IMR-90 (cell line): ENCODE measurements around the gene FNDC3B. TPM values are rescaled to one million over a fixed set of nuclear protein-coding genes. Genes with fewer than 3 reads are reported as not detected.

Experiments used
- ATAC-seq: fragments of 200-7000 bp; cut with Tn5 transposase; 2 replicates; pipeline ENCODE4 v1.9.1; 2020; ENCODE audit warnings: low read depth, mild to moderate bottlenecking, moderate library complexity
- BruUV-seq: library from RNA; stranded (reverse); fragments of 400-500 nt; replicated peaks from 2 replicates; lab custom pipeline; 2021; lab: Mats Ljungman, UMichigan
- CTCF ChIA-PET: fragments of 300-600 bp; formaldehyde crosslinking; extraction: SDS; loops from one replicate; lab custom pipeline; 2021; ENCODE audit warnings: antibody characterized with exemption; lab: Yijun Ruan, JAX
- POLR2A ChIA-PET: fragments of 300-600 bp; sonication (Branson Sonifier 250); formaldehyde crosslinking; loops from one replicate; lab custom pipeline; 2022; ENCODE audit warnings: antibody characterized with exemption; ENCODE audit not compliant: unreplicated experiment; lab: Charles Lee
- DNase-seq: peaks from one replicate; pipeline ENCODE4 v3.0.0; 2013
- H2AFZ ChIP-seq: replicated peaks from 2 replicates; pipeline ENCODE3; 2013; ENCODE audit warnings: low read length, mild to moderate bottlenecking; ENCODE audit not compliant: poor library complexity
- H2AK5ac ChIP-seq: 2 replicates; pipeline ENCODE4 v1.6.1; 2013; ENCODE audit warnings: low read depth, low read length, inconsistent platforms
- H2AK9ac ChIP-seq: replicated peaks from 2 replicates; pipeline ENCODE3; 2013; ENCODE audit warnings: mild to moderate bottlenecking, low read depth, low read length, moderate library complexity; ENCODE audit not compliant: poor library complexity
- H2BK120ac ChIP-seq: 2 replicates; pipeline ENCODE4 v1.6.1; 2013; ENCODE audit warnings: low read depth, low read length, inconsistent platforms
- H2BK15ac ChIP-seq: 3 replicates; pipeline ENCODE4 v1.6.1; 2013; ENCODE audit warnings: low read depth, low read length, inconsistent platforms
- H2BK20ac ChIP-seq: 2 replicates; pipeline ENCODE4 v1.6.1; 2013; ENCODE audit warnings: low read depth, mild to moderate bottlenecking, inconsistent platforms, low read length, moderate library complexity
- H2BK5ac ChIP-seq: 2 replicates; pipeline ENCODE4 v1.6.1; 2013; ENCODE audit warnings: mild to moderate bottlenecking, low read depth, low read length, inconsistent platforms; ENCODE audit not compliant: poor library complexity, severe bottlenecking
- H3K14ac ChIP-seq: replicated peaks from 2 replicates; pipeline ENCODE4 v1.6.1; 2013; ENCODE audit warnings: low read depth, low read length, inconsistent platforms
- H3K18ac ChIP-seq: 2 replicates; pipeline ENCODE4 v1.6.1; 2013; ENCODE audit warnings: low read depth, low read length, control low read depth
- H3K23ac ChIP-seq: 2 replicates; pipeline ENCODE4 v1.6.1; 2013; ENCODE audit warnings: low read depth, low read length, inconsistent platforms
- H3K27ac ChIP-seq: 2 replicates; pipeline ENCODE4 v1.5.1; 2013; ENCODE audit warnings: mild to moderate bottlenecking, control low read depth, low read length; ENCODE audit not compliant: insufficient read depth
- H3K27me3 ChIP-seq: 2 replicates; pipeline ENCODE4 v1.6.1; 2013; ENCODE audit warnings: low read length; ENCODE audit not compliant: control insufficient read depth, insufficient read depth
- H3K36me3 ChIP-seq: 2 replicates; pipeline ENCODE4 v1.6.1; 2013; ENCODE audit warnings: low read length, mixed read lengths; ENCODE audit not compliant: control insufficient read depth, insufficient read depth
- H3K4ac ChIP-seq: 2 replicates; pipeline ENCODE4 v1.6.1; 2013; ENCODE audit warnings: low read depth, low read length, inconsistent platforms
- H3K4me1 ChIP-seq: 2 replicates; pipeline ENCODE4 v1.6.1; 2013; ENCODE audit warnings: low read length, mixed read lengths; ENCODE audit not compliant: control insufficient read depth, insufficient read depth
- H3K4me2 ChIP-seq: 2 replicates; pipeline ENCODE4 v1.6.1; 2013; ENCODE audit warnings: low read depth, mild to moderate bottlenecking, control low read depth, low read length, moderate library complexity
- H3K4me3 ChIP-seq: 2 replicates; pipeline ENCODE4 v1.5.1; 2013; ENCODE audit warnings: low read depth, mild to moderate bottlenecking, control low read depth, low read length, moderate library complexity; ENCODE audit not compliant: insufficient read depth
- H3K56ac ChIP-seq: 2 replicates; pipeline ENCODE4 v1.6.1; 2013; ENCODE audit warnings: low read length, inconsistent platforms; ENCODE audit not compliant: insufficient read depth; ENCODE audit errors: extremely low read depth
- H3K79me1 ChIP-seq, 2 experiments: 2 replicates each; pipeline ENCODE4 v1.6.1; 2013; ENCODE audit warnings: low read length in 2 of 2, inconsistent platforms in 1 of 2, low read depth in 1 of 2
- H3K9ac ChIP-seq: 2 replicates; pipeline ENCODE4 v1.6.1; 2013; ENCODE audit warnings: low read depth, low read length, control low read depth
- H3K9me1 ChIP-seq: 2 replicates; pipeline ENCODE4 v1.6.1; 2013; ENCODE audit warnings: low read length, inconsistent platforms; ENCODE audit not compliant: insufficient read depth
- H3K9me3 ChIP-seq: 2 replicates; pipeline ENCODE4 v1.6.1; 2013; ENCODE audit warnings: low read length; ENCODE audit not compliant: control insufficient read depth, insufficient read depth
- H4K20me1 ChIP-seq: 2 replicates; pipeline ENCODE4 v1.6.1; 2013; ENCODE audit warnings: low read length, inconsistent platforms; ENCODE audit not compliant: insufficient read depth
- H4K5ac ChIP-seq: 2 replicates; pipeline ENCODE4 v1.6.1; 2013; ENCODE audit warnings: mild to moderate bottlenecking, low read depth, low read length, control low read depth
- H4K8ac ChIP-seq, 2 experiments: 2 replicates each; pipeline ENCODE4 v1.6.1; 2013; ENCODE audit warnings: low read depth in 2 of 2, low read length in 2 of 2, control low read depth in 1 of 2, inconsistent platforms in 1 of 2
- H4K91ac ChIP-seq: 2 replicates; pipeline ENCODE4 v1.6.1; 2013; ENCODE audit warnings: low read depth, low read length, inconsistent platforms; ENCODE audit not compliant: insufficient read depth
- CHD1 ChIP-seq: IDR thresholded peaks from 2 replicates; pipeline ENCODE4 v1.6.1; 2012; ENCODE audit warnings: low read depth, low read length, improper control_type of control experiment
- CTCF ChIP-seq: conservative IDR thresholded peaks from 2 replicates; pipeline ENCODE4 v1.5.1; 2012; ENCODE audit warnings: mild to moderate bottlenecking, low read depth, low read length, improper control_type of control experiment
- ELK1 ChIP-seq: fragments of 150-350 bp; IDR thresholded peaks from 2 replicates; pipeline ENCODE4 v1.6.1; 2016; ENCODE audit warnings: low read depth, mild to moderate bottlenecking, low read length, moderate library complexity, borderline replicate concordance
- MAZ ChIP-seq: IDR thresholded peaks from 2 replicates; pipeline ENCODE4 v1.6.1; 2012; ENCODE audit warnings: low read depth, mild to moderate bottlenecking, low read length, improper control_type of control experiment, moderate library complexity, borderline replicate concordance
- MXI1 ChIP-seq: IDR thresholded peaks from 2 replicates; pipeline ENCODE4 v1.6.1; 2012; ENCODE audit warnings: low read depth, mild to moderate bottlenecking, low read length, moderate library complexity, borderline replicate concordance
- NFE2L2 ChIP-seq: fragments of 150-350 bp; IDR thresholded peaks from 2 replicates; pipeline ENCODE4 v1.6.1; 2016; ENCODE audit warnings: low read depth, mild to moderate bottlenecking, low read length
- POLR2A ChIP-seq: IDR thresholded peaks from 2 replicates; pipeline ENCODE4 v1.6.1; 2012; ENCODE audit warnings: mild to moderate bottlenecking, low read depth, low read length
- RAD21 ChIP-seq: IDR thresholded peaks from 2 replicates; pipeline ENCODE4 v1.6.1; 2012; ENCODE audit warnings: low read length, improper control_type of control experiment
- RCOR1 ChIP-seq: IDR thresholded peaks from 2 replicates; pipeline ENCODE4 v1.6.1; 2012; ENCODE audit warnings: mild to moderate bottlenecking, low read length, improper control_type of control experiment; ENCODE audit not compliant: insufficient replicate concordance
- RFX5 ChIP-seq: IDR thresholded peaks from 2 replicates; pipeline ENCODE4 v1.8.0; 2012; ENCODE audit warnings: low read depth, mild to moderate bottlenecking, low read length, moderate library complexity
- SMC3 ChIP-seq: fragments of 150-350 bp; IDR thresholded peaks from 2 replicates; pipeline ENCODE4 v1.6.1; 2016; ENCODE audit warnings: low read depth, mild to moderate bottlenecking, antibody characterized with exemption, low read length, moderate library complexity
- WGBS, 2 experiments: methylation state at CpG; one replicate each; pipeline versions ENCODE4 v1.1.5 to v1.1.7; 2013; ENCODE audit warnings: missing lambda C conversion rate in 2 of 2; ENCODE audit not compliant: insufficient read length in 1 of 2; ENCODE audit errors: extremely low coverage in 2 of 2; 5-methylcytosine and 5-hydroxymethylcytosine counted together
- dilution Hi-C: fragments of 300-500 bp; cut with HindIII; formaldehyde crosslinking; loops from one replicate; pipeline ENCODE4 v1.14.3; 2018; ENCODE audit warnings: low sequenced_read_pairs; ENCODE audit not compliant: unreplicated experiment
- in situ Hi-C: fragments of 300-500 bp; cut with MboI; formaldehyde crosslinking; loops from 3 replicates; pipeline ENCODE4 v1.14.3; 2019; ENCODE audit warnings: low sequenced_read_pairs, inconsistent platforms, mixed read lengths
- intact Hi-C: fragments of 100-400 bp; cut with micrococcal nuclease; formaldehyde crosslinking; loops from 2 replicates; pipeline ENCODE4 v1.10.0; 2022
- polyA plus RNA-seq, 3 experiments: library from polyadenylated mRNA; depleted of rRNA; stranded (reverse); fragments of >200 nt; gene quantifications; 2 replicates each; pipeline ENCODE4 v1.2.3, GENCODE V29; 2012; ENCODE audit warnings: low replicate concordance in 1 of 3
- total RNA-seq: library from RNA; depleted of rRNA; stranded (reverse); fragments of >200 nt; gene quantifications from 2 replicates; pipeline ENCODE4 v1.2.3, GENCODE V29; 2012
- TF ChIP-seq, protein P1 (sequence below): fragments of 150-350 bp; IDR thresholded peaks from 2 replicates; pipeline ENCODE4 v1.6.1; 2017; ENCODE audit warnings: mild to moderate bottlenecking, antibody characterized with exemption, low read length, low read depth

Gene FNDC3B
- total and polyA plus RNA-seq, 2 of the 4 experiments (the other 2 are of a cell fraction), result 23.9 to 150 TPM

- WGBS, 2 experiments, result 1% methylated on average over 33 of the region's 103 CpGs; no CpG with 5 or more reads in 1 of the 2 experiments
- peak overlapping the region; percentile 96 for H3K14ac ChIP-seq
- H4K8ac ChIP-seq, result peak overlapping the region; percentile 60 to 84
- peak overlapping the region; percentile 96 for H3K9ac ChIP-seq
- H3K4me3 ChIP-seq, result peak overlapping the region; percentile 63
- H2AK5ac ChIP-seq, result no peak overlapping the region; the same call in 1 of the 2 replicates
- H2AK9ac ChIP-seq, result peak overlapping the region; percentile 98
- peak overlapping the region; percentile 90 for H2AFZ ChIP-seq
- ATAC-seq, result peak; percentile 79
- H2BK20ac ChIP-seq, result no peak overlapping the region; the same call in 1 of the 2 replicates
- H3K27ac ChIP-seq, result peak overlapping the region; percentile 61
- H3K79me1 ChIP-seq, result peaks cover 0 to 19% of the 10 kb centered on the region in 2 experiments; a peak in 2 of 4 replicates
- H3K23ac ChIP-seq, result peak overlapping the region; percentile 74
- peaks cover 32% of the 10 kb centered on the region for H4K20me1 ChIP-seq
- in situ Hi-C loops, result no loop called here
- H2BK120ac ChIP-seq, result peak overlapping the region; percentile 75
- H4K91ac ChIP-seq, result peak overlapping the region; percentile 79
- H3K18ac ChIP-seq, result peak overlapping the region; percentile 91
- peak overlapping the region; percentile 10 for H4K5ac ChIP-seq
- peak overlapping the region; percentile 11; the same call in 1 of the 3 replicates for H2BK15ac ChIP-seq
- H3K9me3 ChIP-seq, result no peaks in the 10 kb centered on the region
- no peaks in the 10 kb centered on the region for H3K27me3 ChIP-seq
- intact Hi-C loops, result loop anchor here (1.0 to 10.0 kb wide), 2 partner anchors 164 to 166 kb away; no protein-coding TSS in a partner anchor
- POLR2A ChIA-PET, result interaction anchor here (0.6 to 1.0 kb wide), 4 partner anchors 67 to 239 kb away, joined by 3 to 6 read pairs (median 4); no protein-coding TSS in a partner anchor
- peak overlapping the region; percentile 82 for H3K4me2 ChIP-seq
- peak overlapping the region; percentile 84 for H3K4ac ChIP-seq
- peaks cover 5% of the 10 kb centered on the region; the same call in 1 of the 2 replicates for H3K9me1 ChIP-seq
- H3K56ac ChIP-seq, result peak overlapping the region; percentile 96
- peaks cover 3% of the 10 kb centered on the region for H3K4me1 ChIP-seq
- no TSS peak for BruUV-seq
- CTCF ChIA-PET, result interaction anchor here (0.6 to 0.8 kb wide), 2 partner anchors 27 to 206 kb away, joined by 3 read pairs; no protein-coding TSS in a partner anchor
- peak; percentile 86 for DNase-seq
- 0 out of 2 replicates have a peak, but pooled peaks cover 3% of the 10 kb centered on the region for H3K36me3 ChIP-seq
- peak overlapping the region; percentile 65 for H2BK5ac ChIP-seq
- dilution Hi-C loops, result no loop called here
- TF ChIP-seq RAD21 (no peak; the same call in none of the 2 replicates), POLR2A (peak; percentile 79), SMC3 (peak; percentile 4; the same call in 1 of the 2 replicates), RFX5 (no peak), MAZ (peak; percentile 82), CTCF (0 out of 2 replicates have a peak, but pooled peaks have one; percentile 18), CHD1 (no peak), ELK1 (no peak), RCOR1 (no peak), NFE2L2 (no peak), MXI1 (no peak)
- TF ChIP-seq, protein P1, sequence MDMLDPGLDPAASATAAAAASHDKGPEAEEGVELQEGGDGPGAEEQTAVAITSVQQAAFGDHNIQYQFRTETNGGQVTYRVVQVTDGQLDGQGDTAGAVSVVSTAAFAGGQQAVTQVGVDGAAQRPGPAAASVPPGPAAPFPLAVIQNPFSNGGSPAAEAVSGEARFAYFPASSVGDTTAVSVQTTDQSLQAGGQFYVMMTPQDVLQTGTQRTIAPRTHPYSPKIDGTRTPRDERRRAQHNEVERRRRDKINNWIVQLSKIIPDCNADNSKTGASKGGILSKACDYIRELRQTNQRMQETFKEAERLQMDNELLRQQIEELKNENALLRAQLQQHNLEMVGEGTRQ, result no peak
These were observed 951 bp downstream of the FNDC3B start for GRCh38 chr3:172040078-172040980.
